H1 (cell line): ENCODE results near the gene LCORL. TPM values are rescaled to one million over a fixed set of nuclear protein-coding genes. Genes with fewer than 3 reads are reported as not detected.

Source experiments
- CTCF ChIA-PET: fragments of 300-600 bp; sonication (Branson Sonifier 250); formaldehyde crosslinking; loops from one replicate; lab custom pipeline; 2021; ENCODE audit not compliant: partially characterized antibody; lab: Charles Lee
- POLR2A ChIA-PET: fragments of 300-600 bp; sonication (Branson Sonifier 250); formaldehyde crosslinking; loops from one replicate; lab custom pipeline; 2021; ENCODE audit warnings: inconsistent platforms; ENCODE audit not compliant: partially characterized antibody; lab: Charles Lee
- DNase-seq, 2 experiments: peaks; one replicate each; pipeline versions ENCODE4 v3.0.0 to v3.0.0-alpha.2; 2010 to 2022; ENCODE audit warnings: low spot score in 2 of 2, low read depth in 1 of 2, mixed read lengths in 1 of 2
- FAIRE-seq: peaks from 2 replicates; lab custom pipeline; 2011; peaks lifted over from hg19 to GRCh38; lab: Jason Lieb, UNC
- H2AFZ ChIP-seq: 2 replicates; pipeline ENCODE4 v1.8.1; 2012; ENCODE audit warnings: low read length, inconsistent platforms
- H2AK5ac ChIP-seq: 2 replicates; pipeline ENCODE4 v1.6.1; 2013; ENCODE audit warnings: low read depth, low read length
- H2BK120ac ChIP-seq: replicated peaks from 2 replicates; pipeline ENCODE3; 2013; ENCODE audit warnings: low read depth, low read length, inconsistent platforms
- H2BK12ac ChIP-seq: 2 replicates; pipeline ENCODE4 v1.6.1; 2013; ENCODE audit warnings: low read depth, low read length
- H2BK15ac ChIP-seq: 2 replicates; pipeline ENCODE4 v1.6.1; 2013; ENCODE audit warnings: low read length
- H2BK20ac ChIP-seq: 2 replicates; pipeline ENCODE4 v1.6.1; 2013; ENCODE audit warnings: low read length
- H2BK5ac ChIP-seq: 2 replicates; pipeline ENCODE4 v1.6.1; 2013; ENCODE audit warnings: low read depth, low read length
- H3K14ac ChIP-seq: 2 replicates; pipeline ENCODE4 v1.6.1; 2013; ENCODE audit warnings: inconsistent platforms; ENCODE audit not compliant: insufficient read length
- H3K18ac ChIP-seq: 2 replicates; pipeline ENCODE4 v1.6.1; 2013; ENCODE audit warnings: low read length; ENCODE audit errors: extremely low read depth
- H3K23ac ChIP-seq: 2 replicates; pipeline ENCODE4 v1.6.1; 2013; ENCODE audit warnings: inconsistent platforms; ENCODE audit not compliant: insufficient read length
- H3K23me2 ChIP-seq: 2 replicates; pipeline ENCODE4 v1.6.1; 2013; ENCODE audit warnings: low read depth, low read length
- H3K27ac ChIP-seq: 2 replicates; pipeline ENCODE4 v1.6.1; 2011; ENCODE audit warnings: low read depth, low read length, inconsistent platforms
- H3K27me3 ChIP-seq, 4 experiments: replicated peaks in 1 of 4; 1 replicate in 1 of 4; 2 replicates in 3 of 4; pipeline versions ENCODE4 v1.6.1 to v1.8.1; 2011 to 2013; ENCODE audit warnings: low read length in 3 of 4, mild to moderate bottlenecking in 3 of 4, inconsistent platforms in 2 of 4, mixed read lengths in 2 of 4, moderate library complexity in 1 of 4; ENCODE audit not compliant: control insufficient read depth in 3 of 4, insufficient read depth in 3 of 4; ENCODE audit errors: extremely low read depth in 1 of 4
- H3K36me3 ChIP-seq, 4 experiments: 2 replicates each; pipeline versions ENCODE4 v1.6.1 to v1.8.1; 2011 to 2013; ENCODE audit warnings: mild to moderate bottlenecking in 4 of 4, low read length in 3 of 4, moderate library complexity in 2 of 4, control low read depth in 1 of 4, inconsistent platforms in 1 of 4; ENCODE audit not compliant: insufficient read depth in 4 of 4, control insufficient read depth in 2 of 4
- H3K4ac ChIP-seq: replicated peaks from 2 replicates; pipeline ENCODE3; 2013; ENCODE audit warnings: low read length, low read depth, mixed read lengths, inconsistent platforms; ENCODE audit not compliant: insufficient read length
- H3K4me1 ChIP-seq, 4 experiments: replicated peaks in 1 of 4; 1 replicate in 1 of 4; 2 replicates in 3 of 4; pipeline versions ENCODE4 v1.6.1 to v1.8.1; 2011 to 2013; ENCODE audit warnings: low read length in 3 of 4, inconsistent platforms in 2 of 4, mixed read lengths in 1 of 4; ENCODE audit not compliant: insufficient read depth in 4 of 4, control insufficient read depth in 3 of 4
- H3K4me2 ChIP-seq, 2 experiments: 2 replicates each; pipeline versions ENCODE4 v1.6.1 to v1.8.1; 2011 to 2013; ENCODE audit warnings: low read depth in 2 of 2, low read length in 2 of 2, control low read depth in 1 of 2, inconsistent platforms in 1 of 2, mild to moderate bottlenecking in 1 of 2; ENCODE audit not compliant: insufficient read depth in 1 of 2
- H3K4me3 ChIP-seq, 4 experiments: fragments of 200-600, 300-600 bp in 1 of 4; sonication (generic), shearing (Covaris generic), sonication (Bioruptor Twin) in 1 of 4; 2 replicates each; pipeline versions ENCODE4 v1.5.1 to v1.8.1; 2011 to 2016; ENCODE audit warnings: low read length in 4 of 4, low read depth in 3 of 4, control low read depth in 2 of 4, inconsistent platforms in 2 of 4, mild to moderate bottlenecking in 2 of 4, mixed read lengths in 1 of 4, moderate library complexity in 1 of 4; ENCODE audit not compliant: insufficient read depth in 2 of 4; ENCODE audit errors: extremely low read depth in 1 of 4
- H3K56ac ChIP-seq: replicated peaks from 2 replicates; pipeline ENCODE3; 2013; ENCODE audit warnings: low read depth, mild to moderate bottlenecking, mixed read lengths, low read length, inconsistent platforms; ENCODE audit not compliant: insufficient read length
- H3K79me1 ChIP-seq: 2 replicates; pipeline ENCODE4 v1.6.1; 2013; ENCODE audit warnings: low read depth, low read length, control low read depth
- H3K79me2 ChIP-seq, 2 experiments: 2 replicates each; pipeline versions ENCODE4 v1.6.1 to v1.8.1; 2012 to 2013; ENCODE audit warnings: low read length in 2 of 2, mild to moderate bottlenecking in 2 of 2, inconsistent platforms in 1 of 2; ENCODE audit not compliant: insufficient read depth in 2 of 2, control insufficient read depth in 1 of 2
- H3K9ac ChIP-seq, 4 experiments: replicated peaks in 1 of 4; 1 replicate in 1 of 4; 2 replicates in 3 of 4; pipeline versions ENCODE4 v1.6.1 to v1.8.1; 2011 to 2013; ENCODE audit warnings: low read depth in 3 of 4, low read length in 3 of 4, control low read depth in 2 of 4, mild to moderate bottlenecking in 2 of 4, moderate library complexity in 2 of 4, inconsistent platforms in 1 of 4; ENCODE audit errors: extremely low read depth in 1 of 4
- H3K9me3 ChIP-seq, 2 experiments: 2 replicates each; pipeline versions ENCODE4 v1.6.1 to v1.8.1; 2012 to 2013; ENCODE audit warnings: mild to moderate bottlenecking in 2 of 2, moderate library complexity in 2 of 2, control low read depth in 1 of 2, inconsistent platforms in 1 of 2, low read depth in 1 of 2, low read length in 1 of 2, mixed read lengths in 1 of 2; ENCODE audit not compliant: insufficient read depth in 2 of 2
- H4K20me1 ChIP-seq, 2 experiments: replicated peaks in 1 of 2; 2 replicates each; pipeline versions ENCODE3 to v1.8.1; 2011 to 2013; ENCODE audit warnings: inconsistent platforms in 2 of 2, low read length in 2 of 2, mild to moderate bottlenecking in 1 of 2; ENCODE audit not compliant: insufficient read depth in 2 of 2, control insufficient read depth in 1 of 2
- H4K5ac ChIP-seq: 2 replicates; pipeline ENCODE4 v1.6.1; 2013; ENCODE audit warnings: low read length, low read depth, mixed read lengths, inconsistent platforms; ENCODE audit not compliant: insufficient read length
- H4K8ac ChIP-seq: 2 replicates; pipeline ENCODE4 v1.8.0; 2013; ENCODE audit warnings: mild to moderate bottlenecking, moderate library complexity, low read length, inconsistent platforms; ENCODE audit not compliant: insufficient read depth; ENCODE audit errors: extremely low read depth
- H4K91ac ChIP-seq: replicated peaks from 2 replicates; pipeline ENCODE3; 2013; ENCODE audit warnings: low read length, mixed read lengths, inconsistent platforms; ENCODE audit not compliant: insufficient read length
- ASH2L ChIP-seq: fragments of 200-600, 300-600 bp; sonication (generic); IDR thresholded peaks from one replicate; pipeline ENCODE4 v1.7.1; 2017; ENCODE audit warnings: low read length
- BRCA1 ChIP-seq: IDR thresholded peaks from 2 replicates; pipeline ENCODE4 v1.6.1; 2012; ENCODE audit warnings: low read depth, low read length, improper control_type of control experiment
- KDM4A ChIP-seq: IDR thresholded peaks from one replicate; pipeline ENCODE4 v1.7.1; 2012; ENCODE audit warnings: low read depth, mild to moderate bottlenecking, moderate library complexity, low read length, inconsistent platforms; ENCODE audit not compliant: severe bottlenecking
- RAD21 ChIP-seq, 2 experiments: IDR thresholded peaks in 1 of 2; conservative IDR thresholded peaks in 1 of 2; 2 replicates each; pipeline ENCODE4 v1.6.1; 2011; ENCODE audit warnings: low read depth in 2 of 2, low read length in 2 of 2, improper control_type of control experiment in 1 of 2, inconsistent platforms in 1 of 2, mild to moderate bottlenecking in 1 of 2, moderate library complexity in 1 of 2
- WGBS, 2 experiments: shearing (Covaris generic) in 1 of 2; methylation state at CpG; one replicate each; pipeline versions ENCODE4 v1.1.6 to v1.1.7; 2013 to 2015; ENCODE audit warnings: low lambda C conversion rate in 2 of 2, mixed read lengths in 2 of 2, inconsistent platforms in 1 of 2, low coverage in 1 of 2, missing lambda C conversion rate in 1 of 2; ENCODE audit not compliant: insufficient replicate concordance in 2 of 2, insufficient coverage in 1 of 2, insufficient read length in 1 of 2; ENCODE audit errors: extremely low coverage in 1 of 2, missing lambda C conversion rate in 1 of 2; 5-methylcytosine and 5-hydroxymethylcytosine counted together
- polyA plus RNA-seq, 7 experiments: library from polyadenylated mRNA; depleted of rRNA in 3 of 7; stranded (reverse) in 5 of 7; unstranded in 2 of 7; fragments of >200 nt in 5 of 7; fragments of 200-250 nt in 2 of 7; gene quantifications; 1 replicate in 5 of 7; 2 replicates in 1 of 7; 4 replicates in 1 of 7; pipeline versions ENCODE4 v1.2.1 to v1.2.3, GENCODE V29; 2011 to 2013; ENCODE audit warnings: missing spikeins in 2 of 7, mixed read lengths in 2 of 7
- total RNA-seq: library from RNA; stranded (reverse); fragmentation: NEBNext Ultra II Directional; extraction: Animal tissue kit (Norgen Biotek cat#: 25700); gene quantifications from 2 replicates; pipeline ENCODE4 v1.2.1, GENCODE V29; 2021

Gene LCORL
- total and polyA plus RNA-seq, 2 of the 8 experiments (the other 6 are each of a cell fraction or from before 2014, with no cell fraction given): 2.2 to 19.2 TPM

- peak overlapping the region; percentile 67; the same call in 1 of the 2 replicates for H3K27ac ChIP-seq
Measured at GRCh38 chr4:17811078-17811603, 210.4 kb downstream of the LCORL start.

More at GRCh38 chr4:17811078-17811603, 210.4 kb downstream of the LCORL start:
- peak overlapping the region; percentile 71 to 73 for H3K4me2 ChIP-seq
- H3K9me3 ChIP-seq: no peaks in the 10 kb centered on the region
- no peak overlapping the region for H2AK5ac ChIP-seq
- no peaks in the 10 kb centered on the region for H3K27me3 ChIP-seq
- H2BK120ac ChIP-seq: no peak overlapping the region
- 0 out of 2 replicates have a peak overlapping the region, but pooled peaks have one; percentile 39 for H2BK12ac ChIP-seq
- peaks cover 12 to 13% of the 10 kb centered on the region in 2 experiments for H4K20me1 ChIP-seq
- H2BK5ac ChIP-seq: peak overlapping the region; percentile 93
- peak overlapping the region; percentile 83 for H3K18ac ChIP-seq
- TF ChIP-seq BRCA1 (0 out of 2 replicates have a peak, but pooled peaks have one; percentile 16), KDM4A (peak; percentile 1), ASH2L (peak; percentile 88), RAD21 (IDR thresholded peaks at IDR 0.05 in 1 of 2, conservative IDR thresholded peaks at IDR 0.05 in 1 of 2; ENCODE audit: low read depth in 2 of 2, low read length in 2 of 2) (no peak)
- TF ChIP-seq, all 59 proteins: peak for 3
- peaks cover 2 to 6% (median 4%) of the 10 kb centered on the region in 4 experiments; a peak in 5 of 7 replicates for H3K4me1 ChIP-seq
- H2BK20ac ChIP-seq: no peak overlapping the region
- ChIA-PET POLR2A (interaction anchor here (1.0 to 3.4 kb wide), 6 partner anchors 13 to 211 kb away, joined by 3 to 19 read pairs (median 4); partner anchors contain the start of gene FAM184B), CTCF (interaction anchor here (1.0 kb wide), 1 partner anchor 14 kb away, joined by 3 read pairs; no protein-coding TSS in a partner anchor)
- no peak overlapping the region for H2BK15ac ChIP-seq
- peak overlapping the region; percentile 57 for H3K4ac ChIP-seq
- H2AFZ ChIP-seq: 0 out of 2 replicates have a peak overlapping the region, but pooled peaks have one; percentile 56
- peaks cover 13 to 94% of the 10 kb centered on the region in 2 experiments for H3K79me2 ChIP-seq
- H3K79me1 ChIP-seq: no peaks in the 10 kb centered on the region
- H4K91ac ChIP-seq: no peak overlapping the region
- FAIRE-seq (no peak), DNase-seq (peak in 1 of 2 experiments; percentile 48)
- H4K8ac ChIP-seq: peak overlapping the region; percentile 82
- no peak overlapping the region for H3K23ac ChIP-seq
- peaks cover 0 to 26% (median 9%) of the 10 kb centered on the region in 4 experiments; a peak in 5 of 8 replicates for H3K36me3 ChIP-seq
- H3K4me3 ChIP-seq: peak overlapping the region; percentile 94 to 98 (median 97)
- H3K56ac ChIP-seq: peak overlapping the region; percentile 82
- peaks cover 3% of the 10 kb centered on the region; the same call in 1 of the 2 replicates for H3K23me2 ChIP-seq
- peak overlapping the region; percentile 91 to 99 (median 95) for H3K9ac ChIP-seq
- peak overlapping the region; percentile 87 for H4K5ac ChIP-seq
- WGBS, 2 experiments: 1% methylated on average over 20 of the region's 48 CpGs; no CpG with 5 or more reads in 1 of the 2 experiments
- no peak overlapping the region for H3K14ac ChIP-seq
